ENCODE data around the gene NELFCD.

NELFCD gene

DNA sequence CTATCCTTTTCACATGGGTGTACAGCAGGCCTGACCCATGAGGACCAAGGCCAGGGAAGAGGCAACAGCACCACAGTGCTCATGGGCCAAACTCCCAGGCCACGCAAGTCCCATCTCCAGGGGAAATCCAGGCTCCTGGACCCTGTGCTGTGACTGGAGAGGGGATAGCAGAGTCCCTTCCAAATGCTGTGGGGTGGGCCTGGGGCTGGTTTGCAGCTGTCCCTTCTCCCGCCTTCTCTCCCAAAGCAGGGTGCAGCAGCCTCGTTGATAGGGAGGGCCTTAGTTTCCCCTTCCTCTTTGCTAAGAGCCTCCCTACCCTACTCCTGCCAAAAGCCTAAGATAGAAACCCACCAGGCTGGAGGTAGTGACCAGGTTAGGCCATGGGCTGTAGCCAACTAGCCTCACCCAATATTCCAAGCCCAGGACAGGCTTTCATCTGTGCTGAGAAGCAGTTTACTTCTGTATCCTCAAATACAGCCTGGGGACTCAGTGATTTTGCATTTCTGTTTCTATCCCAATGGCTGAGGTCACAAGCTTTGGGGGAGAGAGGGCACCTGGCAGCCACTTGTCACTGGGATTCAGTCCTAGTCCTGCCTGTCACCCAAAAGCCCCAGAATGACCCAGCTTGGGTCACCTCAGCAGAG lies 24.6 kb downstream of the NELFCD start:
- TF ChIP-seq, protein P1, sequence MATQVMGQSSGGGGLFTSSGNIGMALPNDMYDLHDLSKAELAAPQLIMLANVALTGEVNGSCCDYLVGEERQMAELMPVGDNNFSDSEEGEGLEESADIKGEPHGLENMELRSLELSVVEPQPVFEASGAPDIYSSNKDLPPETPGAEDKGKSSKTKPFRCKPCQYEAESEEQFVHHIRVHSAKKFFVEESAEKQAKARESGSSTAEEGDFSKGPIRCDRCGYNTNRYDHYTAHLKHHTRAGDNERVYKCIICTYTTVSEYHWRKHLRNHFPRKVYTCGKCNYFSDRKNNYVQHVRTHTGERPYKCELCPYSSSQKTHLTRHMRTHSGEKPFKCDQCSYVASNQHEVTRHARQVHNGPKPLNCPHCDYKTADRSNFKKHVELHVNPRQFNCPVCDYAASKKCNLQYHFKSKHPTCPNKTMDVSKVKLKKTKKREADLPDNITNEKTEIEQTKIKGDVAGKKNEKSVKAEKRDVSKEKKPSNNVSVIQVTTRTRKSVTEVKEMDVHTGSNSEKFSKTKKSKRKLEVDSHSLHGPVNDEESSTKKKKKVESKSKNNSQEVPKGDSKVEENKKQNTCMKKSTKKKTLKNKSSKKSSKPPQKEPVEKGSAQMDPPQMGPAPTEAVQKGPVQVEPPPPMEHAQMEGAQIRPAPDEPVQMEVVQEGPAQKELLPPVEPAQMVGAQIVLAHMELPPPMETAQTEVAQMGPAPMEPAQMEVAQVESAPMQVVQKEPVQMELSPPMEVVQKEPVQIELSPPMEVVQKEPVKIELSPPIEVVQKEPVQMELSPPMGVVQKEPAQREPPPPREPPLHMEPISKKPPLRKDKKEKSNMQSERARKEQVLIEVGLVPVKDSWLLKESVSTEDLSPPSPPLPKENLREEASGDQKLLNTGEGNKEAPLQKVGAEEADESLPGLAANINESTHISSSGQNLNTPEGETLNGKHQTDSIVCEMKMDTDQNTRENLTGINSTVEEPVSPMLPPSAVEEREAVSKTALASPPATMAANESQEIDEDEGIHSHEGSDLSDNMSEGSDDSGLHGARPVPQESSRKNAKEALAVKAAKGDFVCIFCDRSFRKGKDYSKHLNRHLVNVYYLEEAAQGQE (IDR thresholded peaks at IDR 0.05; ENCODE audit: insufficient replicate concordance, low read depth), result no peak
- no peak for TF ChIP-seq CTCF (IDR thresholded peaks at IDR 0.05; ENCODE audit: insufficient read depth, low read length)
- TF ChIP-seq GABPA (IDR thresholded peaks at IDR 0.05; ENCODE audit: low read depth), result no peak
- peak overlapping the region; percentile 68 for H3K27ac ChIP-seq (replicated peaks)
- H3K4me3 ChIP-seq (replicated peaks; ENCODE audit: insufficient read depth, low read length), result peak overlapping the region; percentile 59
- H3K27me3 ChIP-seq (ENCODE audit: insufficient read depth, poor library complexity, severe bottlenecking), result no peaks in the 10 kb centered on the region
- no peak for DNase-seq (ENCODE audit: low read depth in 1 of 2, low spot score in 1 of 2)

DNA sequence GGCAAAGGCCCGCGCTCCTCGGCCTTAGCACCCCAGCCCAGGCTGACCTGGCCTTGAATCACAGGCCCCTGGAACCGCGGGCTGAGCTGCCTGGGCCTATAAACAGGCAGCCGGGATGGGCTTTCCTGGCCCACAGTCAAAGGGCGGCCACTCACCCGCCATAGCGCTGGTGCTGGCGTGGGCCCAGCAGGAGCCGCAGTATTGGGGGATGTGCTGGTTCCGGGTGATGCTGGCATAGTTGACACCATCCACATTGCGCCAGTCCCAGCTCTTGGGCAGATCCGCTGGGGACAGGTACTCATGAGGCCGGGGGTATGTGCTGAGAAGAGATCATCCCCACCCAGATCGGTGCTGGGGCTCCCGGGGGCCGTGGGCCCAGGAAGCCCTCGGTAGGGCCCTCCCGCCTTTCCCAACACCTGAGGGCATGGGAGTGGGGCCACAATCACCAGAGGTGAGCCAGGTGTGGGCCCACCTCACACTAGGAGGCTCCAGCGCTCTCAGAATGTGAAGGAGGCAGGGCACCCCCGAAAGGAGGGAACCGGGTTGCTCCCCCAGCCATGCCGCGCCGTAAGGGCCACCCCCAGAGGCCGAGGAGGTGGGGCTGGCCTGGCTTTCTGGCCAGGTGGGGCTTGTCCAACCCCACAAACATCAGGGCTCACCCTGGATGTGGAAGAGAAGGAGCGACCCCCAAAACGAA lies 25.3 kb downstream of the NELFCD start:
- DNase-seq (ENCODE audit: low read depth in 1 of 2, low spot score in 1 of 2), result no peak
- peak overlapping the region; percentile 59 for H3K4me3 ChIP-seq (replicated peaks; ENCODE audit: insufficient read depth, low read length)
- H3K27me3 ChIP-seq (ENCODE audit: insufficient read depth, poor library complexity, severe bottlenecking), result no peaks in the 10 kb centered on the region
- TF ChIP-seq SPI1 (IDR thresholded peaks at IDR 0.05; ENCODE audit: borderline replicate concordance, low read depth) (no peak), GABPA (IDR thresholded peaks at IDR 0.05; ENCODE audit: low read depth) (no peak), POLR2AphosphoS5 (IDR thresholded peaks at IDR 0.05; ENCODE audit: low read depth) (no peak), CTCF (IDR thresholded peaks at IDR 0.05; ENCODE audit: insufficient read depth, low read length) (no peak)
- TF ChIP-seq, protein P1 (IDR thresholded peaks at IDR 0.05; ENCODE audit: insufficient replicate concordance, low read depth), result no peak
- peak overlapping the region; percentile 68 for H3K27ac ChIP-seq (replicated peaks)

GRCh38 chr20:59006864-59007664 lies 26.0 kb downstream of the NELFCD start, which contains the start of gene CTSZ:
Gene CTSZ (minus strand): TSS chr20:59007254. CDS start chr20:59007128, 126 bp downstream.
- TF ChIP-seq CTCF (IDR thresholded peaks at IDR 0.05; ENCODE audit: insufficient read depth, low read length) (no peak), GABPA (IDR thresholded peaks at IDR 0.05; ENCODE audit: low read depth) (no peak), POLR2AphosphoS5 (IDR thresholded peaks at IDR 0.05; ENCODE audit: low read depth) (no peak; the same call in 1 of the 2 replicates), SPI1 (IDR thresholded peaks at IDR 0.05; ENCODE audit: borderline replicate concordance, low read depth) (no peak)
- Histone ChIP-seq H3K27me3 (ENCODE audit: insufficient read depth, poor library complexity, severe bottlenecking) (no peaks in the 10 kb centered on the region), H3K4me3 (replicated peaks; ENCODE audit: insufficient read depth, low read length) (peak within 1 kb of the TSS; percentile 59), H3K27ac (replicated peaks) (peak within 1 kb of the TSS; percentile 87)
- peak; percentile 31 to 71 for DNase-seq (ENCODE audit: low read depth in 1 of 2, low spot score in 1 of 2)
